ENCODE results near the gene ZNF618.

The ZNF618 gene

DNA sequence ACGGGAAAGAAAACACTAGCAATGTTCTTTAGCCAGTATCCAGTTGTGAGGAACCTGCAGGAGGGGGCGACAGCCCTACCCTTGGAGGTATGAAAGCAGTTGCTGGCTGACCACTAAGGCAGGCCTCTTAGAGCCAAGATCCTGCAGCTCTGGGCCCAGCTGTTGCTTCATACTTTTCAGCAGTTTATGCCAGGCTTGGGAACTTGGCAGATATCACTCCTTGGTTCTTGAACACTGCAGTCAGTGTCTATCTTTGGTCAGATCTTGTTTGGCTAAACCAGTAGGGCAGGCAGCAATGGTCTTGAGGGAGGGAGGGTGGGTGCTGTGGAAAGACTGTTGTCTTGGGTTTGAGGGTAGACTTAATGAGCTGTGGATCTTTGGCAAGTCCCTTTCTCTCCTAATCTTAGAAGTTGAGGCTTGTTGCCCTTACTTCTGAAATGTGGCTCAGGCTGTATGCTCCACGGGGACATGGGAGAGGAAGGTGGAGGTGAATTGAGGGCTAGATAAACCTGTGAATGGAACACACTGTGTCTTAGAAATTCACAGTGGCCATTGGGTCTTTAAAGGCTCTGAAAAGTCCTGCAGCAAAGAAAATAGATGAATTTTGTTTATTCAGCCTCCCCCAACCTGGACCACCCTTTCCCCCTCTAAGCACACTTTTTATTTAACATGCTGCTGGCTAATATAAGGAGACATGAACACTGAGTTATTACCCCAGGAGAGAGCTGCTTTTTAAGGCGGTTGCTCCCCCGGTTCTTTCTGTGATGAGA is 37.5 kb downstream of the ZNF618 start:
- no peak for DNase-seq

DNA sequence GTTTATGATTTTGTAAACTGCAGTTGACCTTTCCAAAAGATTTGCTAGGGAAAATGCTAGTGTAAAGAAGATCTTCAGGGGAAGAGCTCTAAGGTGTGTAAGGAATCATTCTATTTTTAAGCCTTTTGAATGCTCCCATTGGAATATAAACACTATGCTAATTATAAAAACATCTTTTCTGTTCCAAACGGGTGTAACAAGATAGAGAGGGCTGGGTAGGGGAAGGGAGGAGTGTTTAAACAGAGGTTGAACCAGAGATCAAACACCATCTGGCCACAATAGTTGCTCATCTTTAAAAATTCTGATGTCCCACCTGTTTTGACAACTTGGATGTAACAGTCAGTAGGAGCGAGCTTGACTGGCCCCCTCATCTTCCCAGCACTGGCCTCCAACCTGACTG is 38.4 kb downstream of the ZNF618 start:
- no peak for DNase-seq

DNA sequence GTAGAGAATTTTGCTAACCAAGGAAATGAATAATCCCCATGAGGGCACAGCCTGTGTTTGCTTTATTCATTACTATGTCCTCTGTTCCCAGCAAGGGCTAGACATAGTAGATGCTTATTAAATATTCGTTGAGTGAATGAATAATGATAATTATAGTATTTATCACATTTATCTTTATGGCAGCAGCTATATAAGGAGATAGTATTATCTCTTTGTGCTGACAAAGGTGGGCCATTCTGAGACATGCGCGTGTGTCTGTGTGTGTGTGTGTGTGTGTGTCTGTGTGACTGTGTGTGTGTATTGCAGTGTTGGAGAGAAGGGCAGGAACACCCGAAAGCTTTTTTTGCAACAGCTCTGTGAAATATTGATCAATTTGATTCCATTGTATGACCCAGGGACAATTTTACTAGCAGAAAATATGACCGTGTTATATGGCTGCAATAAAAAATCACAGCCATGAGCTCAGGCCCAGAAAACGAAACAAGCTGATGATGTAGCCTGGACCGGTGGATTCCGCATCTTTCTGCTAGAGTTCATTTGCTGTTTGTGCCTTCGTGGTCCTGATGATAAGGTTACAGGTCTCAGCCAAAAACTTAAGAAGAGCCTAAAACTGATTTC is 39.8 kb downstream of the ZNF618 start:
- DNase-seq: no peak

DNA sequence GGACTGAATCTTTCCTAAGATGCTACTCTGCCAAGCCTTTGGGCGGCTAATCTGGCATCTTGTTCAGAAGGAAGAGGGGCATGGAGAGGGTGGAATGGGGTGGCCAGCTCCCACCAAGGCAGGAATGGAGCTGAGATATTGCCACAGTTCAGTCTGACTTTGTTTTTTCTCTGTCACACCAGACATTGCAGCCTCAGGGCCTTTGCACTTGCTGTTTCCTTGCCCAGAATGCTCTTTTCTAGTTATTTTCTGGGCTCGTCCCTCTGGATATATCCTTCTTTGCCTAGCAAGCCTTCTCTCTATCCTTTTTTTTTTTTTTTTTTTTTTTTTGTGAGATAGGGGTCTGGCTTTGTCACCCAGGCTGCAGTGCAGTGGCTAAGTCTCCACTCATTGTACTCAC is 40.8 kb downstream of the ZNF618 start:
- no peak for DNase-seq

DNA sequence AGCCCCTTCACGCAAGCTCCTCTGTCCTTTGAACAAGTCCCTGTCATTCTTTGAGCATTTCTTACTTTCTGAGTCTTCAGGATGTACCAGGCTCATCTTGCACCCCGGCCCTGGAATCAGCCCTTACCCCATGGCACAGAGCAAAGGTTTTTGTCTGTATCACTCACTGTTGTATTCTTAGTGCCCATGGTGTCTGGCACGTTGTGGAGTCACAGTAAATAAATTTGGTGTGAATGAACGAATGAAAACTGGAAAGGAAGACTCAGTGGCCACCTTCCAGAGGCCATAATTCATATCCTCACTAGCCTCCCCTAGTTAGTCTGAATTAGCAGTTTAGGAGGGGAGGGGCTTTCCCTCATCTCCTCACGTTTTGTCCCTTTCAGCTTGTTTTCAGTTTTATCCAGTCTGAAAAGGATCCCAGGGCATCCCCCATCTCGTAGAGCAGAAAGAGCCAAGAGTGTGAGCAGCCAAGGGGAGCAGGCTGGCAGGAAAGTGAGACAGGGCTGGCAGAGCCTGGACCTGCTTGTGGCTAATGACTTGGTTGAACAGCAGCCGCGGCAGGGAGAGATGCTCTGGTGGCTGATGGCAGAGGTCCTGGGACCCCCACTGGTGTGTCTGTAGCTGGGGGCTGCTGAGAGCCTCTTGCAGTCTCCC is 42.7 kb downstream of the ZNF618 start:
- no peak for DNase-seq

DNA sequence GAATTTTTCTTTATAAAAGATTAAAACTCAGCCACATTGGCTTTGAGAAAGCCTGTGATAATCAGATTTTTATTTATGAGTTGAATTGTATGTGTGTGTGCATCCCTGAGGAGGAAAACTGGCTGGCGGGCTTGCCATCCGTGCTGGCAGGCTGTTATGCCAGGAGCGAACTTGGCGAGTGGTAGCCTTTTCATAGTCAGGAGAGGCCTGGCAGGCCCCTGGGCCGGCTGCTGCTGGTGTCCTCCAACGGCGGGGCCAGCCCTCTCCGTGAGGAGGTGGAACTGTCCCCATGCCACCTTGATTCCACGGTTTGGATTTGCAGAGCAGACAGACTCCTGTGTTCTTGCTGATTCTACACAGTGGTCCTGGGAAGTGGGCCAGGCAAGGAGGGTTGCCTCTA is 43.3 kb downstream of the ZNF618 start:
- no peak for DNase-seq

DNA sequence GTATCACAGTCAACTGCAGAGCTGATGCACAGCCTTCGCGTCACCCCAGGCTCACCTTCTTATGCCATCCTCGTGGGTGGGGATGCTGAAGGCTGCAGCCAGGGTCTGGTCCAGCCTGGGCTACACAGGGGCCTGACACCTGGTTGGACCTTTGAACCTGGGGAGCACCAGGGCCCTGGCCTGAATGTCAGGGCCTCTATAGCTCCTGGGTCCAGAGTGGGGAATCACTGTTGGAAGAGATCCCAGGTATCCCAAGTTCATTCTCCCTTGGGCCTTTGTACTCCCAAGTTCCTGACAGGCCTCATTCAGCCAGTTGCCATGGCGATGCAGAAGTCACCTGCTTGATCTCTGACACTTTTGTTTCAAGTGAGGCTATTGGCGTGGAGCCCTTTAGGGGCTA is 43.8 kb downstream of the ZNF618 start:
- peak in 1 of 3 experiments; percentile 31 for DNase-seq

DNA sequence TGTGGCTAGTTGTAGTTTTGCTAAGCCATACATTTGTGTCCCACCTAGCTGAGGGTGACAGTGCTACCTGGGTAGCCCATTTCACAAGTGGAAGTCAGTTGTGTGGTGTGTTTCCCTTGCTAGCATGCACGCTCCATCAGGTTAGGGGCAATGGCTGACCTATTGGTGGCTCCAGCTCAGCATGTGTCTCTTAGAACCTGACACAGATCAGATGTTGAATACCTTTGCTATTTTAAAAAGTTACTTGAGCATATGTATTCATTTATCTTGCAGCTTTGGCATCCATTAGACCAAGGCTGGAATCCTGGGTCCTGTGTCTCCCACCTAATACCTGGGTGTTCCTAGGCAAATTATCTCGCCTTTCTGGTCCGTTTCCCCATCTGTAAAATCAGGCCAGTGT is 44.8 kb downstream of the ZNF618 start:
- no peak for DNase-seq

DNA sequence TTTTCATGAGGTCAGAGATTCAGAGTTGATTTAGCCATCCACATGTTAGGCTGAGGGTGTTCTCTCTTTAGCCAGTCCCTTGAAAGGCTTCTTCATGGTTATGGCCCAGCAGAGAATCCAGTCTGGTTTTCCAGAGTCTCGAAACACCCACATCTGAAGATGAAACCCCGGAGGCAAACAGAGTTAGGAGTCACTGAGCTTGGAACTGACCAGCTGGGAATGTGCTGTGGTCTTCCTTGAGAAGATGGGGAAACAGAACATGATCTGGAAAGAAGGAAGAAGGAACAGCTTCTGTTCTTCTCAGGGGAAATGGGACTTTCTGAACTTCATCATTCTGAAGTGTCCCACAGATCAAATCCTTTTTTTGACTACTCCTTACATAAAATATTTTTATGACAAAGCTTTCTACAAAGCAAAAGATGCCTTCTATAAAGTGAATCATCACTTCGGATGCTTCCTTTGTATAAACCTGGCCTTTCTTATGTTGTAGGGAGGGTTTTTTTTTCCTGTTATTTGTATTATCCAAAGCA is 45.4 kb downstream of the ZNF618 start:
- no peak for DNase-seq

DNA sequence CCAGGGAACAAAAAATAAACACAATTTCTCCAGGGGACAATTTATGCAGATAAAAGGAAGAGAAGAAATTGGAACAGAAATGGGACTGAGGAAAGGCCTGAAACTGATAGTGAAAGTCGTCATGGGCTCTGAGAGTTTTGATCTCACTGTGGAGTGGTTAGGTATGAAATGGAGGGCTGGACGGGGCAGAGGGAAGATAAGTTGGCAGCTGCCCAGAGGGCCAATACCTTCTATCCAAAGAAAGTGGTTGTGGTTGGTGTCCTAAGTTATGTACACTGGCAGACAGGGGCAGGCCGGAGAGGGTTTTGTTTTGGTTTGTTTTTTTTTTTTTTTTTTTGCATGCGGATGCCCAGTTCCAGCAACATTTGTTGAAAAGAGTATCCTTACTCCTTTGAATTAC is 46.1 kb downstream of the ZNF618 start:
- no peak for DNase-seq

DNA sequence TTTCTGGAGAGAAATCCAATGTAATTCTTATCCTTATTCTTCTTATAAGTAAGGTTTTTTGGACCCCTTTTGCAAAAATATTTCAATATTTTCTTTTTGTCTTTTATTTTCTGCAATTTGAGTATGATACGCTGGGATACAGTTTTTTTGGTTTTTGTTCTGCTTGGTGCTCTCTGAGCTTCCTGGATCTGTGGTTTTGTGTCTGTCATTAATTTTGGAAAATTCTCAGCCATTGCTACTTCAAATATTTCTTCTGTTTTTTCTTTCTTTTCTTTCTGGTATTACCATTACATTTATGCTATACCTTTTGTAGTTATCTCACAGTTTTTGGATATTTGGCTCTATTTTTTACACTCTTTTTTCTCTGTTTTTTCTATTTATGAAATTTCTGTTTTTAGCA is 50.1 kb downstream of the ZNF618 start:
- no peak for DNase-seq

DNA sequence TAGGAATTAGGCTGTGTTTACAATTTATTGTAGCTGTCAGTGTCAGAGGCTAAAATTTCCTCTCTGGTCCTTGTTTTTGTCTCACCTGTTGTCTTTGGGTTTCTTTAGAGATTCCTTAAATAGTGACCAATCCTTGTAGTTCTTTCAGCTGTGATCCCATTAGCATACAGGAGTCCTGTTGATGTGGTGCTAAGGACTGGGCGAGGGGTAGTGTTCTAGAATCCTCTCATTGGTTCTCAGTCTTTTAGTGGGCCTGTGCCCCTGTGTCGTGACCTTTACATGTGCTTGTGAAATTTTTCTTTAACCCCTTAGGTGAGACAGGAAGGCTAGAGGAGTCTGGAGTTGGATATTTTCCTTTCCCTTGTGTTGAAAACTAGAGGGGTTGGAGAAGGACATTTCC is 51.2 kb downstream of the ZNF618 start:
- DNase-seq: no peak

DNA sequence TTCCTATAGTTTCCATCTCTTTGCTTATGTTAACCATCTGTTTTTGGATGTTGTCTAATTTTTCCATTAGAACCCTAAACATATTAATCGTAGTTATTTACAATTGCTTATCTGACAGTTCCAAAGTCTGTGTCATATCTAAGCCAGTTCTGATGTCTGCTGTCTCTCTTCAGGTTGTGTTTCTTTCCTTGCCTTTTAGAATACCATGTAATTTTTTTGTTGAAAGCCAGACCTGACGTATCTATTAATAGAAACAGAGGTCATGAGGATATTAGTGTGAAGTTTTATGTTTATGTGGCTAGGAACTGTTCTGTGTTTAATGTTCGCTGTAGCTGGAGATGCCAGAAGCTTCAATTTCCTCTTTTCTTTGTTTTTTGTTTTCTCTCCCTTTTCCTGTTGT is 52.2 kb downstream of the ZNF618 start:
- no peak for DNase-seq

DNA sequence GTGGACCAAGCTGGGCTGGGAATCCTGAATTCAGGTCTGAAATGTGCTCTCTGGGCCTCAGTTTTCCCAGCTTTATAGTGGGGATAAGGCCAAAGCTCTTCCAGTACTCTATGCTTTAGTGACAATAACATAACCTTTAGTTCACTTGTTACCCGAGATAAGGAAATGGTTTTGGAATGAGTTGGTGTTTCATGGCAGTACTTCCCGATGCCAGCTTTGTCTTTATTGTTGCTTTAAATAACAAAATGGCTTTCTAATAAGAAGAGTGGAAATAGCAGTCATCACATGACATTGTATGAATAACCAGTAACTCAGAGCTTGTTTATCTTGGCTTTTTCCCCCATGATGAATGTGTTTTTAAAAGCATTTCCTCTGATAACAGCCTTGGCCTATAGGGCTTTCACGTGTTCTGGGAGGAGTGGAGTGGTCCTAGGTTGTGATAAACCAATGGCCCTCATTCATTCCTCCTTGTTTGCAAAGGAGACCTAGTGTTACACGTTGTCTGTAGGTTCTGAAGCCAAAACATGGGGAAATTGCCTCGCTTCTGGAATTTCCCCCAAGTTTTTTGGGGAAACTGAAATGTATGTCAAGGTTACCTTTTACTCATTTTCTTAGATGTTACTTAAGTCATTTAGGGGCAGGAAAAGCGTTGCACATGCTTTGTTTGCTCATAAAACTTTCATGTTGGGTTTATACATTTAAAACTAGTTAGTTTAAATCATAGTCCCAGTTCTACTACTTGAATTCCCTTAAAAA is 53.7 kb downstream of the ZNF618 start:
- no peak for DNase-seq

DNA sequence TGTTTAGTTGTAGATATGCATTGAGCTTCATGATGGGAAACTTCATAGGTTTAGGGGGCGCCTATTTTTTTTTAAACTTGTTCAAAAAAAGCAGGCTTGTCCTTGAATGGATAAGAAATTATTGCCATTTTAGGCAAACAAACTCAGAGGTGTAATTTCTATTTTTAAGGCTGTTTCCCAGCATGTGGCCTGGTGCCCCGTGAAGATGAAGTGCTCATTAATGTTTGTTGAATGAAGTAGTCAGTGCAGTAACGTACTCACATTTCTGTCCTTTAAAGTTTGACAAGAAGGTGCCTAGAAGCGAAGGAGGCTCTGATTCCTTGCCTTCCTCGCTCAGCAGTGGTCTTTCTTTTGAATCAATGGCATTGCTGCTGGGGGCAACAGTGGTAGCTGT is 54.3 kb downstream of the ZNF618 start:
- peak in 1 of 3 experiments; percentile 58 for DNase-seq

DNA sequence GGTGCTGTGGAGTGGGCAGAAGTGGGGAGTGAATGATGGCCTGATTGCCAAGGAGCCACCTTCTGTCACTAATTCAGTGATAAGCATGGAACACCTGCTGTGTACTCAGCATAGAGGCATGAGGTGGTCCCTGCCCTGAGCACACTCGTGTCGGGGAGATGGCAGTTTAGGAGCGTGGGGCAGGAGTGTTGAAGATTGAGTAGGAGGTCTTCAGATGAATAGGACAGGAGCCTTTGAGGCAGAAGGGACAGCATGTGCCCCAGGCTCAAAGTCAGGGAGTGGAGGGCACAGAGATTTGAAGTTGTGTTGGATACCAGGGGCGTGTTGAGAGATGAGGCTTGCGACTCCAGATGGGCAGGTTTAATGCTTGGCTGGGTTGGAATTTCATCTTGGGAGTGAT is 55.0 kb downstream of the ZNF618 start:
- DNase-seq: no peak

DNA sequence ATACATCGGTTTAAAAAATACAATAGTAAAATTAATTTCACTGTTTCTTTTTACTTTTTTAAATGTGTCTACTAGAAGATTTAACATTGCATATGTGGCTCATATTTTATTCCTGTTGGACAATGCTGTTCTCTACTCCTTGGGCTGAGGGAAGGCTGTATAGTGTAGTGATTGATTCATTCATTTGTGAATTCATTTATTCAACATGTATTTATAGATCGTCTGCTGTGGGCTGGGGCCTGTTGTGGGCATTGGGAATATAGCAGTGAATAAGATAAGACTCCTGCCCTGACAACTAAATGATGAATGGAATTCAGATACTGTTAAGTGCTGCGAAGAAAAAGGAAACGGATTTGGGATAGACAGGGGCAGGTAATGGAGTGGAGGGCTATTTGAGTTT is 55.7 kb downstream of the ZNF618 start:
- no peak for DNase-seq

DNA sequence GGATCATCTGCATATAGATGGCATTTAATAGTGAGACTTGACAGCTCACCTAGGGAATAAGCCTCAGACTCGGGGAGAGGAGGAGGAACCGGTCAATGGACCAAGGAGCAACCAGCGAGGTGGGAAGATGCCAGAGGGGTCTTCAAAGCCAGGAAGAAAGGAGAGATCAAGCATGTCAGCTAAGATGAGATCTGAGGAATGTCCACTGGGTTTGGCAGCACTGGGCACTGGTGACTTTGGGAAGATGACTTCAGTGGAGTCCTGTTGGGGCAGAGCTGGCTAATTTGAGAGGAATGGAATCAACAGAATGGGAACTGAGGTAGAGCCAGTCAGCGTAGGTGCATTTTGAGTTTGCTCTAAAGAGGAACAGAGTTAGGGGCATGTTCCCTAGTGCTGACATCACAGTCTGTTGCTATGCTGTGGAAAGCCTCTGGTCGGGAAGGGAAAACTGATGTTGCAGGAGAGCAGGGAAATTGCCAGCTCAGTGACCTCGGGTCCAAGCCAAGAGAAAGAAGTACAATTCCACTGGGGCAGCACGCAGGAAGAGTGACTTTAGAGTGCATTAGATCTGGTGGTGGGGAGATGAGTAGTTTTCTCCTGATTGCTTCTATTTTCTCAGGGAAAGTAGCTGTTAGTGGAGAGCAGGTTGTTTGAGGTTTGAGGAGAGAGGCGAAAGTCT is 56.9 kb downstream of the ZNF618 start:
- DNase-seq: no peak

DNA sequence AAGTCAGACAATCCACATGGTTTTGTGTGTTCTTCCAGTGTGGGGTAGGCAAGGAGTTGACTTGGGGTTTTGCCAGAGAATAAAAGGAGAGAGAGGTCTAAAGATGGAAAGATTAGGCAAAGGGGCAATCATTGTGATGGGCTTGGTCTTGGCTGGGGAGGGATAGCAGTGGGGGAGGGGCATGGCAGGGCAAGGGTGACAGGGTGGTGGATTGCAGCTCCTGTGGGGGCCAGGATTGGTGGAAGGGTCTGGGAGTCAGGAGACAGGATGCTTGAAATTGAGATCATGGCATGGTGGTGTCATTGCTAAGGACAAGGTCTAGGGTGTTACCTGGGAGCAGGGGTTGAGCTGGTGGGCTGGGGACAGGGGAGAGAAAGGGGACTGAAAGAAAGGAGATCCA is 57.6 kb downstream of the ZNF618 start:
- DNase-seq: no peak

DNA sequence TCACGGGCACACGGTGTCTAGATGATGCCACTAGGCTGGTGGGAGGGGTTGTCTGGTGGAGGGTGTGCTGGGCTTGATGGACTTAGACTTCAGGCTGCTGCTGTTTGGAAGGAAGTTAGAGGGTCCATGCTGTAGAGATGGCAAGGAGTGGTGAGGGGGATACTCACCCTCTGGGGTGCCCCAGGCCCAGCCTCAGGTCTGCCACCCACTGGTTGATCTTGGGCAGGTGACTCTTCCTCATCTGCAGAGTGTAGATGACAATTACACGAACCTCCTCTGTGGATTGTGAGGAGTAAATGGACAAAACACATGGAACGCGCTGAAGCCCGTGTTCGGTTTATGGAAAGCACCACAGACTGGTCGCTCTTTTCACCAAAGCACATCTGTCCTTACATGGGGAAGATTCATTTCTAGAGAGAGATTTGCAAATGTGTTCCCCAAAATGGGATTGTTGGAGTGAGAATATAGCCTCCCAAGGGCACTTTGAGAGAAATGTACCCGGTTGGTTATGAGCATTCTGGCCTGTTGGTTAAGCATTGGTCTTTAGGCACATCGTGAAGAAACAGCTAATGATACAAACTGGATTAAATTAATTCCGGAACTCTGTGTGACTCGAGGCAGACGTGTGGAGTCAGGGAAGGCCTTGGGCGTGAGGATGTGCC is 58.2 kb downstream of the ZNF618 start:
- DNase-seq: no peak

DNA sequence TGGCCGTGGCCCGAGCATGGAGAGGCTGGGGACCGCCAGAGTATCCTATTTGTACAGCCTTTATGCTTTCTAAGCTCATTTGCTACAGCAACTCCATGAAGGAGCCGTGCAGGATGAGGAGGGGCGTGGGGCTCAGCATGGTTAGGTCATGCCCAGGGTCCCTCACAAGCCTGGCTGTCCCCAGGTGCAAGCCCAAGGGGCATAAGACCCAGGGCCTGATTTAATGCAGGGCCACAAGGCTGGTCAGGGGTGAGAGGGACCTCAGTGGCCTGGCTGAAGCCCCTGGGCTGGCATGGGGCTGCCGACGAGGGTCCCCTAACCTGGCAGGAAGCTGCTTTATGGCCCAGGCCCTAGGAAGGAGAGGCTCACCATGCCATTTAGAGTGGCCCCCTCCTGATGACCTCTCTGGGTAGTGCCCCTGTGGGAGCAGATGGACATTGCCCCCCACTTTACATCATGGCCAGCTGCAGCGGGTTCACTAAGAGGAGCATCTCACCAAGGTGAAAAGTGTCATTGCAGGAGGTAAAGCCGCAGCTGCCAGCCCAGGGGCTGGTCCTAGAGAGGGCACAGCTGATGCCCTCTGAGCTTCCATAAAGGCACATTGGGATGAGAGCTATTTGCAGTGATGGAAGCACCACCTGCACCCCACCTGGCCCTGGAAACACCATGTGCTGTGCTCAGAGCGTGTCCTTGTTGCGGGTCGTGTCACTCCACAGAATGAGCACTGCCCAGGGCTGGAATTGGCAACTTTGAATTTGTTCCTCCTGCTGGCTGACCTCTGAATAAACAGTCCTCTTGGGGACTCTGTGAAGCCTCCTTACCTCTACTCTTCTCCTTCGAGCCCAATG is 58.9 kb downstream of the ZNF618 start:
- no peak for DNase-seq

All from NCI-H1417 (cell line).